ENCODE measurements around the gene TLE5. TPM values are rescaled to one million over a fixed set of nuclear protein-coding genes. Genes with fewer than 3 reads are reported as not detected.

TLE5 gene
- total RNA-seq, result 100 to 1,000 TPM; 339 to 403 (median 382) TPM

GRCh38 chr19:3062165-3063105, at the start of gene TLE5:
Gene TLE5 (minus strand): TSS chr19:3062495. CDS start chr19:3062200, 295 bp downstream.
- Histone ChIP-seq H3K4me1 (peaks cover 45% of the 10 kb centered on the region), H3K9me3 (no peaks in the 10 kb centered on the region), H3K36me3 (peaks cover 19% of the 10 kb centered on the region), H3K4me3 (peak within 1 kb of the TSS; percentile 81), H3K27ac (peak within 1 kb of the TSS; percentile 96), H3K27me3 (no peaks in the 10 kb centered on the region)
- DNase-seq (ENCODE audit: low spot score in 2 of 2), result no peak
- TF ChIP-seq EP300 (IDR thresholded peaks at IDR 0.05), result no peak
- no peak for TF ChIP-seq POLR2A (IDR thresholded peaks at IDR 0.05)
- TF ChIP-seq CTCF (IDR thresholded peaks at IDR 0.05), result no peak
- TF ChIP-seq POLR2AphosphoS5 (IDR thresholded peaks at IDR 0.05), result no peak
- 2% methylated on average over 10 of the region's 111 CpGs for WGBS

- H3K27me3 ChIP-seq, result no peaks in the 10 kb centered on the region
- peaks cover 49% of the 10 kb centered on the region for H3K36me3 ChIP-seq
- WGBS, result 96% methylated on average over 15 of the region's 17 CpGs
- peaks cover 16% of the 10 kb centered on the region for H3K4me1 ChIP-seq
- DNase-seq (ENCODE audit: low spot score in 2 of 2), result no peak
- TF ChIP-seq POLR2A (IDR thresholded peaks at IDR 0.05) (no peak), POLR2AphosphoS5 (IDR thresholded peaks at IDR 0.05) (no peak), CTCF (IDR thresholded peaks at IDR 0.05) (no peak), EP300 (IDR thresholded peaks at IDR 0.05) (no peak)
- H3K27ac ChIP-seq, result no peak overlapping the region
- no peaks in the 10 kb centered on the region for H3K9me3 ChIP-seq
- H3K4me3 ChIP-seq, result no peak overlapping the region
These were observed 49.4 kb upstream of the TLE5 start for GRCh38 chr19:3111586-3112247.

- TF ChIP-seq EP300 (IDR thresholded peaks at IDR 0.05) (no peak), POLR2A (IDR thresholded peaks at IDR 0.05) (no peak), CTCF (IDR thresholded peaks at IDR 0.05) (no peak), POLR2AphosphoS5 (IDR thresholded peaks at IDR 0.05) (no peak)
- WGBS, result 95% methylated on average over 6 of the region's 37 CpGs
- peaks cover 43% of the 10 kb centered on the region for H3K36me3 ChIP-seq
- peaks cover 24% of the 10 kb centered on the region for H3K4me1 ChIP-seq
- no peak overlapping the region for H3K27ac ChIP-seq
- no peaks in the 10 kb centered on the region for H3K27me3 ChIP-seq
- no peak for DNase-seq (ENCODE audit: low spot score in 2 of 2)
- no peak overlapping the region for H3K4me3 ChIP-seq
- no peaks in the 10 kb centered on the region for H3K9me3 ChIP-seq
These were observed 48.0 kb upstream of the TLE5 start for GRCh38 chr19:3110126-3110825.

- H3K4me3 ChIP-seq, result no peak overlapping the region
- TF ChIP-seq EP300 (IDR thresholded peaks at IDR 0.05) (no peak), POLR2A (IDR thresholded peaks at IDR 0.05) (no peak), CTCF (IDR thresholded peaks at IDR 0.05) (no peak), POLR2AphosphoS5 (IDR thresholded peaks at IDR 0.05) (no peak)
- no peaks in the 10 kb centered on the region for H3K9me3 ChIP-seq
- H3K36me3 ChIP-seq, result peaks cover 36% of the 10 kb centered on the region
- H3K4me1 ChIP-seq, result peaks cover 30% of the 10 kb centered on the region
- no peak for DNase-seq (ENCODE audit: low spot score in 2 of 2)
- WGBS, result 83% methylated on average over 12 of the region's 22 CpGs
- H3K27ac ChIP-seq, result no peak overlapping the region
- H3K27me3 ChIP-seq, result no peaks in the 10 kb centered on the region
These were observed 47.2 kb upstream of the TLE5 start for GRCh38 chr19:3109491-3109890.

Data from suprapubic skin (tissue), 4 donors.